ENCODE measurements around the gene TOB1. TPM values are rescaled to one million over a fixed set of nuclear protein-coding genes. Genes with fewer than 3 reads are reported as not detected.

TOB1 gene
- total and polyA plus RNA-seq, 2 donors (not counting 1 experiment from before 2014, with no cell fraction given): 23.3 to 28.9 TPM

GRCh38 chr17:50909765-50910605 is 43.8 kb upstream of the TOB1 start:
- CTCF ChIA-PET: no interaction called here
- Mint-ChIP-seq H3K9me3 (ENCODE audit: insufficient read depth) (no peaks in the 10 kb centered on the region), H3K4me3 (no peak overlapping the region), H3K4me1 (peaks cover 5% of the 10 kb centered on the region), H3K27ac (no peak overlapping the region), H3K27me3 (no peaks in the 10 kb centered on the region)
- H3K4me1 ChIP-seq (ENCODE audit: control insufficient read depth in 2 of 2, insufficient read depth in 2 of 2, low read length in 2 of 2): peaks cover 0 to 4% of the 10 kb centered on the region in 2 donors
- H3K27ac ChIP-seq (ENCODE audit: low read length in 2 of 2): no peak overlapping the region
- WGBS (ENCODE audit: insufficient coverage): 95% methylated on average over 12 of the region's 15 CpGs
- H3K9me3 ChIP-seq (ENCODE audit: control extremely low read depth in 1 of 3, control insufficient read depth in 2 of 3, insufficient read depth in 1 of 3, low read length in 2 of 3): no peaks in the 10 kb centered on the region
- intact Hi-C loops (cut with micrococcal nuclease): no loop called here
- POLR2A ChIA-PET: no interaction called here
- H4K20me1 ChIP-seq (ENCODE audit: control insufficient read depth, insufficient read depth, low read length, poor library complexity, severe bottlenecking): no peaks in the 10 kb centered on the region
- TF ChIP-seq CTCF (IDR thresholded peaks at IDR 0.05) (no peak), EZH2 (IDR thresholded peaks at IDR 0.05; ENCODE audit: borderline replicate concordance, insufficient read depth, low read depth, low read length, poor library complexity, severe bottlenecking) (no peak)
- DNase-seq: no peak
- no peak overlapping the region for H3K4me3 ChIP-seq (ENCODE audit: control extremely low read depth in 1 of 5, extremely low read depth in 1 of 5, insufficient read depth in 1 of 5, low read depth in 2 of 5, low read length in 4 of 5)
- H3K4me2 ChIP-seq (replicated peaks; ENCODE audit: low read depth, low read length, poor library complexity, severe bottlenecking): no peak overlapping the region
- no peak overlapping the region for H3K9ac ChIP-seq (ENCODE audit: low read length)
- ATAC-seq (ENCODE audit: low read depth): no peak
- H3K36me3 ChIP-seq (replicated peaks in 1 of 2; ENCODE audit: control extremely low read depth in 1 of 2, control insufficient read depth in 1 of 2, extremely low read depth in 1 of 2, insufficient read depth in 2 of 2, low read length in 1 of 2): no peaks in the 10 kb centered on the region
- no peaks in the 10 kb centered on the region for H3K27me3 ChIP-seq (replicated peaks in 1 of 4; ENCODE audit: control extremely low read depth in 1 of 4, control insufficient read depth in 3 of 4, insufficient read depth in 4 of 4, low read length in 3 of 4)
- H2AFZ ChIP-seq (ENCODE audit: insufficient read depth, low read depth, low read length, poor library complexity, severe bottlenecking): no peak overlapping the region
- H3K79me2 ChIP-seq (ENCODE audit: control insufficient read depth, insufficient read depth, low read length): no peaks in the 10 kb centered on the region
